Fibroblast of the aortic adventitia (primary cell): ENCODE data around the gene UVSSA. TPM values are rescaled to one million over a fixed set of nuclear protein-coding genes. Genes with fewer than 3 reads are reported as not detected.
"Not testable (repeated sequence)": the region's sequence is repeated elsewhere in the genome, so short reads cannot be mapped to it uniquely, and the experiment has no call there.

ENCODE experiments used
- DNase-seq: peaks from one replicate; pipeline ENCODE4 v3.0.0-alpha.2; 2010; ENCODE audit warnings: low read depth
- H3K4me3 ChIP-seq: 2 replicates; pipeline ENCODE4 v1.5.1; 2011; ENCODE audit warnings: low read depth, mild to moderate bottlenecking, control low read depth, low read length, moderate library complexity
- CTCF ChIP-seq: IDR thresholded peaks from 2 replicates; pipeline ENCODE4 v1.5.1; 2011; ENCODE audit warnings: mild to moderate bottlenecking, low read length, control low read depth, inconsistent platforms; ENCODE audit not compliant: insufficient read depth
- total RNA-seq: library from RNA; depleted of rRNA; stranded (reverse); fragments of >200 nt; gene quantifications from 2 replicates; pipeline ENCODE4 v1.2.3, GENCODE V29; 2012; ENCODE audit warnings: low replicate concordance

UVSSA gene
- total RNA-seq, 1 donor: 8.7 TPM

DNA sequence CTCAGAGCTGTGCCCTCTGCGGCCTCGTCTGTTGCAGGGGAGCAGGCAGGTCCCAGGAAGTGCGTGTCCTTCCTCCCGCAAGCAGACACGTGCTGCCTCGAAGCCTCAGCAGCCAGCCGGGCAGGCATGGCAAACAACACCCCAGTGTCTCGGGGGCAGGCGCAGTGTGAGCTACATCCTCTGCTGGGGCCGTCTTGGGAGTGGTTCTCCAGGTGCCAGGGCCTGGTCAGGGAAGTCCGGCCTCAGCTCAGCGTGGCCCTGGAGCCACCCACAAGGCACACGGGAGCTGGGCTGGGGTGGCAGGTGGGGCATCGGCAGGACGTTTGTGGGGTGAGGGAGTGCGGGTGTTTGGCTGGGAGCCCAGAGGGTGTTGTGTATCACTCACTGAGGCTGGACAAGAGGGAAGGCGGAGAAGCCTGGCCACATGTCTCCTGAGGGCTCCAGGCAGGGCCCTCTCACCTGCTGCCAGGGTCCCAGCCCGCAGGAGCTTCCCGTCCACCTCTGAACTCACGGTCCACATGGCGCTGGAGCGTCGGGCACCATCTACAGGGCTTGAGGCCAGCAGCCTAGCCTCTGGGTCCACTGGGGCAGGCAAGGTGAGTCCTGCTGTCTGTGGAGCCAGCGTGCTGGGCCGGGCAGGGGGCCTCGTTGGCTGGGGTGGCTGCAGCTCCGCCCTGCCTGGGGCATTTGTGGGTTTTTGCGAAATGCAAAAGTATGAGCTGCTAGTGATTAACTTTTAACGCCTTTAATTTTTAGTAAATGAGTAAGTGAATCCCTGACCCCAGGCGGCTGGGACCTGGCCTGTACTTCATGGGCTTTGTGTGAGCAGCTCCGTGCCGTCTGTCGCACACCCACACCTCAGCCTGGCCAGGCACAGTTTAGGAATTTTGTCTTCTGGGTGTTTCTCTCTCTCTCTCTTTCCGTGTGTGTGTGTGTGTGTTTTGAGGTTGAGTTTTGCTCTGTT, 17.3 kb upstream of the UVSSA start:
- no peak for DNase-seq
- no peak for TF ChIP-seq CTCF
- no peak overlapping the region for H3K4me3 ChIP-seq

GRCh38 chr4:1330761-1331590, 16.0 kb upstream of the UVSSA start:
- no peak overlapping the region for H3K4me3 ChIP-seq
- TF ChIP-seq CTCF: no peak
- no peak for DNase-seq

- no peak for TF ChIP-seq CTCF
- H3K4me3 ChIP-seq: no peak overlapping the region
- no peak for DNase-seq
Observed at GRCh38 chr4:1331591-1332353, 15.2 kb upstream of the UVSSA start.

DNA sequence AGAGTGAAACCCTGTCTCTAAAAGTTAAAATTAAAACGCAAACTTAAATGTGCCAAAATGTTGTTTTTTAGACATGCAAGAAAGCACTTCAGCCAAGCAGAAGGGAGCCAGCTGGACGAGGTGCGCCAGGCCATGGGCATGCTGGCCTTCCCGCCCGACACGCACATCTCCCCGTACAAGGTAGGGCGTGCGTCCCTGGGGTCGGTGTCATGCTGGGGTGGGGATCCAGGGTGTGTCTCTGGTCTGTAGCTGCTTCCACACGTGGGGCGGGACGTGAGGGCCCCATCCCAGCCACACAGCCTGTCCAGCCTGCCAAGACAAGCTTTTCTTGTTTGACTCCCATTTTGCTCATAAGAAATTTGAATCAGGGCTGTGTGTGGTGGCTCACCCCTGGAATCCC, 14.3 kb upstream of the UVSSA start:
- no peak for TF ChIP-seq CTCF
- no peak for DNase-seq
- no peak overlapping the region for H3K4me3 ChIP-seq

- no peak for DNase-seq
- no peak for TF ChIP-seq CTCF
- no peak overlapping the region for H3K4me3 ChIP-seq
Observed at GRCh38 chr4:1333256-1333655, 13.8 kb upstream of the UVSSA start.

DNA sequence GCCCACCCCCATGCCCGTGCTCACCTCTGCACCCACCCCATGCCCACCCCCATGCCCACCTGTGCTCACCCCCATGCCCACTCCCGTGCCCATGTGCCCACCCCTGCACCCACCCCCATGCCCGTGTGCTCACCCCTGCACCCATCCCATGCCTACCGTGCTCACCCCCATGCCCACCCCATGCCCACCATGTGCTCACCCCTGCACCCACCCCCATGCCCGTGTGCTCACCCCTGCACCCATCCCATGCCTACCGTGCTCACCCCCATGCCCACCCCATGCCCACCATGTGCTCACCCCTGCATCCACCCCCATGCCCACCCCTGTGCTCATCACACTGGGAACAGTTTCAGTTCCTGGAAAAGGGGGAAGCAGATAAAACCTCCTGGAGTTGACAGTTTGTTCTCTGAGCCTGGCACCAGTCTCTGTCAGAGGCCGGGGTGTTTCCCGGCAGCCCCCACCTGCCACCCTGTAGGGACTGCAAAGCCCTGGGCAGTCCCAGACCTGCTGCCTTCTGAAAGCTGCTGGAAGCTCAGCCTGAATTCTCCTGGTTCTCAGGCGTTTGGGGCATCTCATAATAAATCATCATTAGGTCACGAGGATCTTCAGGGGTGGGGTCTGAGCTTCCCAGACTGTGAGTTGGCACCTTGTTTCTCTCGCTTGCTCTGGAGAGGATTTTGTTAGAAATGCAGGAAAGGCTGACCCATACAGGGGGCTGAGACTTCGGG, 13.0 kb upstream of the UVSSA start:
- not testable (repeated sequence) for DNase-seq, H3K4me3 ChIP-seq
